Retinal pigment epithelial cell (primary cell): ENCODE data around the gene CPED1.

Experiments used
- DNase-seq: peaks from one replicate; pipeline ENCODE4 v3.0.0-alpha.2; 2010; ENCODE audit warnings: low read depth
- H3K4me3 ChIP-seq: 2 replicates; pipeline ENCODE4 v1.5.1; 2011; ENCODE audit warnings: mild to moderate bottlenecking, low read length, control low read depth, moderate library complexity
- TF ChIP-seq, protein P1 (sequence below): conservative IDR thresholded peaks from 2 replicates; pipeline ENCODE4 v1.5.1; 2011; ENCODE audit warnings: low read depth, low read length, control low read depth, inconsistent platforms

Gene CPED1

DNA sequence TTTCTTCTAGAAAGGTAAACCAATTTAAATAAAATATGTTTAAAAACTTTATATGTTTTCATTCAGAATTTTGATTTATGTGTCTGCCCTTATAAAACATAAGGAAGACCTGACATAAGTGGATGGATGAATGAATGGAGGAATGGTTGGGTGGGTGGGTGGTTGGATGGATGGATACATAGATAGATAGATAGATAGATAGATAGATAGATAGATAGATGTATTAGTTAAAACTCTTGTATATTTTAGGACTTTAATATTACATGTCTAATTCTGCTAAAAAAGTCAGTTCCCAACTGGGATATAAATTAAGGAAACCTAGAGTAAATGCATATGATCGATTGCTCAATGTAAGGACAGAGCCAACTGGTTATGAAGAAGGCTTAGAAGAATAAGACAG lies 184.0 kb downstream of the CPED1 start:
- H3K4me3 ChIP-seq, result no peak overlapping the region
- TF ChIP-seq, protein P1, sequence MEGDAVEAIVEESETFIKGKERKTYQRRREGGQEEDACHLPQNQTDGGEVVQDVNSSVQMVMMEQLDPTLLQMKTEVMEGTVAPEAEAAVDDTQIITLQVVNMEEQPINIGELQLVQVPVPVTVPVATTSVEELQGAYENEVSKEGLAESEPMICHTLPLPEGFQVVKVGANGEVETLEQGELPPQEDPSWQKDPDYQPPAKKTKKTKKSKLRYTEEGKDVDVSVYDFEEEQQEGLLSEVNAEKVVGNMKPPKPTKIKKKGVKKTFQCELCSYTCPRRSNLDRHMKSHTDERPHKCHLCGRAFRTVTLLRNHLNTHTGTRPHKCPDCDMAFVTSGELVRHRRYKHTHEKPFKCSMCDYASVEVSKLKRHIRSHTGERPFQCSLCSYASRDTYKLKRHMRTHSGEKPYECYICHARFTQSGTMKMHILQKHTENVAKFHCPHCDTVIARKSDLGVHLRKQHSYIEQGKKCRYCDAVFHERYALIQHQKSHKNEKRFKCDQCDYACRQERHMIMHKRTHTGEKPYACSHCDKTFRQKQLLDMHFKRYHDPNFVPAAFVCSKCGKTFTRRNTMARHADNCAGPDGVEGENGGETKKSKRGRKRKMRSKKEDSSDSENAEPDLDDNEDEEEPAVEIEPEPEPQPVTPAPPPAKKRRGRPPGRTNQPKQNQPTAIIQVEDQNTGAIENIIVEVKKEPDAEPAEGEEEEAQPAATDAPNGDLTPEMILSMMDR, result no peak
- DNase-seq, result no peak

DNA sequence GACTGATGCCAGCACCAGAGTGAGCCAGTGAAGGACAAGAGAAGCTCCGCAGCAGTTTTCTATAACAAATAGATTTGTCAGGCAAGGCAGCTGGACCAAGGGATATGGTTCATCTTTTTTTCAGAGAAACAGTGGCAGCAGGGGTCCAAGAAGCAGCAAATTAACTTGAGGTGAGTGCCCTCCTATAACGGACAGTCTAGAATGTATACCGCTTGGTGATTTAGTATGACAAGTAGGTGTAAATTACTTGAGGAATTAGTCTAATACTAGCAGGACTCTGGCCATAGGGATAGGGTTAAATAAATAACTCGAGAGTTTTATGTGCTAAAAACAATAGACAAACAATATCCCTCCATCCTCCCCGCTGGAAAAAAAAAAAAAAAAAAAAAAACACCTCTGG lies 187.3 kb downstream of the CPED1 start:
- no peak for DNase-seq
- H3K4me3 ChIP-seq, result no peak overlapping the region
- TF ChIP-seq, protein P1, result no peak

DNA sequence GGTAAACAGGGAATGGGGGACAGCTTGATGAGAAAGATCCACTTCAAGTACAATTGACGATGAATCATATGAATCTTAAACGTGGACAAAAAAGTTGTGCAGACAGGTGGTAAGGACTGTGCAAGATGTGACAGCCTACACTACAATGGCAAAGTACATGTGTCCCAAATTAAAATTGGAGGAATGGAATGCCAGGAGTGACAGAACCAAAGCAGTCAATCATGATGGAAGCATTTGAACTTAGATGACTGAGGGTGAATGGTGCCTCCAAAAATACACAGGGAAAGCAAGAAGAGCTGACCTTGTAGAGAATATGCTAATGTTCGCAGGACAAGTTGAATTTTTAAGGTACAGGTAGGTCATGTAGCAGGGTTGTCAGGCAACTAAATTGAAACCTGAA lies 189.9 kb downstream of the CPED1 start:
- TF ChIP-seq, protein P1, result no peak
- H3K4me3 ChIP-seq, result no peak overlapping the region
- no peak for DNase-seq

DNA sequence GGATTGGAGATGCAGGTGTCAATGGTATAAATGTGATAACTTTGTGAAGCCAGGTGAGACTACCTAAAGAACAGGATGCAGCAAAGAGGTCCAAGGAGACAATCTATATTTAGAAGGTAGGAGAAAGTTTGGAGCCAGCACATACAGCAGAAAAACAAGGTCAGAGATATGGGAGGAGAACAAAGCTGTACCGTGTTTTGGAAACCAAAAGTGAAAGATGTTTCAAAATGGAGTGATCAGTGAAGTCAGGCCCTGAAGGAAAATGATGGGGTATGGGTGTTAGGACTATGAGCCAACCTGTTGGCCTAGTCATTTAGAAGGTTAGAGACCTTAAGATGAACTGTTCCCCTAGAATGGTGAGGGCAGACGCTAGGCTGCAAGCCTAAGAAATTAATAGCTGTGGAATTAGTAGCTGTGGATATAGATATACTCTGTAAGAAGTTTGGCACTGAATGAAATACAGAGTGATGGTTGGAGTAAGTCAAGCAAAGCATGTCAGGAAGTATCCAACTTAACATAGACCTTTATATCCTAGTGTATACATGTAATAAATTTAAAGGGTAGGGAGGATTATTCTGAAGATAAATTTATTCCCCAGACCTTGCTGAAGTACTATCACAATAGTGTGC lies 190.5 kb downstream of the CPED1 start:
- no peak for DNase-seq
- TF ChIP-seq, protein P1, result no peak

DNA sequence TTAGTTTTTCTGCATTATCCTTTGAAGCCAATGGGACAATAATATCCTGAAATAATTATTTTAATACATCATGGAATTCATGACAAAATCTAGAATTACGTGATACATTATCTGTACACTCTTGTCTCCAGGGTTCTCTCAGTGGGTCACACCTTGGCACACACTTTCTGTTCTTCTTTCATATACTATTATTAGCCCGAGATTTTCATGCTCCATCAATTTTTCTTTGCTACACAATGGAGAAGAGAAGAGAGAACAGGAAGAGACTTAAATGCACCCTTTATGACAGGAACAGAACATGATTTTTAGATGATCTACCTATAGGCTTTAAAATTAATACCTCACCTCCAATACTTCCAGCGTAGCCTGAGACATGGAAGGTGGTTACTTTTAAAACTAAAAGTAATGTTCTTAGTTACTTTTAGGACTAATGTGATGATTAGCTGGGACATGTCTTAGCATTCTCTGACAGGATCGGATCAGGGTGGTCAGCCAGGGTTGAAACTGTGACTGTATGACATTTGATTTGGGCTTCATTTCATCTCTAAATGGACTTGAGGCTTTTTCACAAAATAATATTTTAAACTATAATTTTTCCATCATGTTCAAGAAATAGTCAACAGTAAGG lies 192.0 kb downstream of the CPED1 start:
- TF ChIP-seq, protein P1, result no peak
- no peak for DNase-seq
- no peak overlapping the region for H3K4me3 ChIP-seq

More for the DNA sequence above, 190.5 kb downstream of the CPED1 start:
- no peak overlapping the region for H3K4me3 ChIP-seq

DNA sequence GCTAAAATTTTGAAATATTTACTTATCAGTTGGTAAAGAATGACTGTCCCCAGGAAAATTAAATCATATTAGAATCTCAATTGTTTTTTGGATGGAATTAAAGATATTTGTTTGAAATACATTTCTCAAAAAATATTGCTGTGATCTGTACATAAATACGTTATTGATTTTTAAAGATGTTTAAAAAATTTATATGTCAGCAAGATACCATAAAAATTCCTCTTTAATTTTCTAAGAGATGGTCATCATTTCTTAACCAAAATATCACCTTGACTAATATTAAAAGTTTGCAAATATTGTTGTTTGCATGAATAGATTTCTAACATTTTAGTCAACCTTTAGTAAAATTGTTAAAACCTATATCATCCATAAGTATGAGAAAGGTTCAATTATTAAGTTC lies 192.8 kb downstream of the CPED1 start:
- no peak for DNase-seq
- TF ChIP-seq, protein P1, result no peak
- H3K4me3 ChIP-seq, result no peak overlapping the region

DNA sequence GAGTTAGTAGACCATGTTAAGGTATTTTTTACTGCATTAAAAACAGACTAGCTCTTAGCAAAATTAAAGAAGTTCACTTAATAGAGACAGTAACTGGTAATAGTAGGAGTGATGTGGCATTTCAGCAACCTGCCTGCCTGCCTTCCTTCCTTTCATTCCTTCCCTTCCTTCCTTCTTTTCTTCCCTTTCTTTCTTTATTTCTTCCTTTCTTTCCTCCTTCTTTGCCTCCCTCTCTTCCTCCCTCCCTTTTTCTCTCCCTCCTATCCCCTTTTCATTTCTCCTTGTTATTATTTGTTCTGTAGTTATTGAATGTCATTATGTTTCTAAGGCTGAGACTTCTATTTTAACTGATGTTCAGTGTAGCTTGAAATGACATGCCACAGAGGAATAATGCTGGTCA lies 193.8 kb downstream of the CPED1 start:
- no peak for DNase-seq
- TF ChIP-seq, protein P1, result no peak
- no peak overlapping the region for H3K4me3 ChIP-seq
